MG63 (cell line): Measurements from ENCODE around the gene CDH9. TPM values are rescaled to one million over a fixed set of nuclear protein-coding genes. Genes with fewer than 3 reads are reported as not detected.
A peak's percentile ranks its signal among the peaks of the same experiment; 100 is the strongest.

Experiments
- DNase-seq: peaks from one replicate; pipeline ENCODE4 v3.0.0-alpha.2; 2020
- H3K27me3 ChIP-seq: fragments of 250-450 bp; sonication (Bioruptor Pico); 2 replicates; pipeline ENCODE4 v1.5.1; 2020; ENCODE audit warnings: mild to moderate bottlenecking, moderate library complexity
- H3K36me3 ChIP-seq: fragments of 250-450 bp; sonication (Bioruptor Pico); 2 replicates; pipeline ENCODE4 v1.5.1; 2020; ENCODE audit warnings: mild to moderate bottlenecking, moderate library complexity
- H3K4me3 ChIP-seq: fragments of 250-450 bp; sonication (Bioruptor Pico); 2 replicates; pipeline ENCODE4 v1.5.1; 2020; ENCODE audit warnings: mild to moderate bottlenecking, moderate library complexity
- H3K9me3 ChIP-seq: fragments of 250-450 bp; sonication (Bioruptor Pico); 2 replicates; pipeline ENCODE4 v1.5.1; 2020; ENCODE audit warnings: mild to moderate bottlenecking, moderate library complexity
- total RNA-seq: library from RNA; depleted of rRNA; stranded (reverse); fragments of >200 nt; shearing (Covaris generic); gene quantifications from 2 replicates; pipeline ENCODE4 v1.2.3, GENCODE V29; 2014; ENCODE audit warnings: low replicate concordance

Gene CDH9
- total RNA-seq, 1 experiment from 2014 or later, result not detected

DNA sequence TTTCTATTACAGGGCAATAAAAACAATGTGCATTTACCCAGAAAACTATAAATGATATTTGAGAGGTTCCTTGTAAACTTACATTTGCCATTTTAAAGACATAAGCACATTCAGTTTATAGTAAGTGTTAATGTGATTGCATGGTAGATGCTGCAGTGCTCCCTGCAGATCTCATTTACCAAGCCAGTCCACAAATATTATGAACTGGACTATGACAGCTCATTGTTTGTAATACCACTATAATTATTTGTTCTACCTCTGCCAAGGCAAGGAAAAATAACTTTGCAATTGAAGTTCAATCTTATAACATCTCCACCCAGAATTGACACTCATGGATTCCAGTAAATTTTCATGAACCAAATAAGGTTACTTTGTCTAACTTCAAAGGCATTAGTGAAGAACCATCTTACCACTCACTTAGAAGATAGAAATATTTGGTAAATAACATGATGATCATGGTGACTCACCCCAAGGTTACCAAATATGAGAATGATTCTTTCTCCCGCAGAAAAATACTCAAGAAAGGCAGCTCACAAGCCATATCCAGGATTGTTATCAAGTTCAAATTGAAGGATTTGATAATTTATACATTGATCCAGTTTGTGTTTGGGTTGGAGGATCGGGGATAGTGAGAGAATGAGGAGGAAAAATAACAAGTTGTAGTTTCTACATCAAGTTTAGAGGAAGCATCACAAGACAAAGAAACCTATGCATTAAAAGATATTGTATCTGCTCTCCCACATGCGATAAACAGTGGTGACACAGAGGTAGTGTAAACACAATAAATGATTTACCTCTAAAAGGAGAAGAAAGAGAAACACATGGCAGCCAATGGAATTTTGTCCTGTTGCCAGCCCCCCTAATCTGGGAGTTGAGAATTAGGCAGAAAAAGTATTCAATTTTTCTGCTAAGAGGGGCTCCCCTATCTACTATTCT, 29.5 kb downstream of the CDH9 start:
- DNase-seq, result no peak
- Histone ChIP-seq H3K27me3 (no peaks in the 10 kb centered on the region), H3K9me3 (no peaks in the 10 kb centered on the region), H3K36me3 (no peaks in the 10 kb centered on the region), H3K4me3 (no peak overlapping the region)

DNA sequence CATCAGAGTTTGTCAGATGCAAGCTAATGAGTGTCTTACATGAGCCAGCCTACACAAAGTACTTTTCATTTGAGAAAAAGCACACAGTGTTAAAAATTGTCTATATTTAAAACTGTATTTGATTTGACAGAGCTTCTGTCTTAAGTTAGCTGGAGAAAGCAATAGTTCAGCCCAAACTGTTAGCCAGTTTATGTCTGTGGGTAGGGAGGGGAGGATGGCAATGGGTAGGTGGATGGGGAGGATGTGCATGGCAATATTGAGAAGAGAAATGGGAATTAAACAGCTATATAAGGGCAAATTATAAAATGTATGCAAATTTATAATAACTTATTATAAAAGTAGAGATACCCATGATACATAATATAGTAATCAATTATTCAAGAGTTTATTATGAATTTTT, 31.3 kb downstream of the CDH9 start:
- Histone ChIP-seq H3K27me3 (no peaks in the 10 kb centered on the region), H3K4me3 (no peak overlapping the region), H3K36me3 (no peaks in the 10 kb centered on the region), H3K9me3 (no peaks in the 10 kb centered on the region)
- DNase-seq, result no peak

DNA sequence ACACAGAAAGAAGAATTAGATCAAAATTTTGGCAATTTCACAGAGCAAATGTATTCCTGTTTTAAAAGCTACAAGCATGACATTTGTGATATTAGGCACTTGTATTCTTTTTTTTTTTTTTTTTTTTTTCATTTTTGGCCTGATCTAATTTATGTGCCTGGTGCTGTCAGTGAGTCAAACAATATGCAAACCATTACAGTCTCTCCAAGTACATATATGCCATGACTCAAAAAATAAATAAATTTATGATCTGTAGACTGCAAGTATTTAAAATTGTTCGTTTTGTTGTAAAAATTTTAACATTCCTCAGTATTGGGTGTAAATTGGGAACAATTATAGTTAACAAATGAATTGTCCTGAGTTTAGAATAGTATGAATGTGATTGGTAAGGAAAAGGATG, 51.4 kb downstream of the CDH9 start:
- no peaks in the 10 kb centered on the region for H3K36me3 ChIP-seq
- DNase-seq, result no peak
- H3K4me3 ChIP-seq, result no peak overlapping the region
- no peaks in the 10 kb centered on the region for H3K27me3 ChIP-seq
- H3K9me3 ChIP-seq, result no peaks in the 10 kb centered on the region

DNA sequence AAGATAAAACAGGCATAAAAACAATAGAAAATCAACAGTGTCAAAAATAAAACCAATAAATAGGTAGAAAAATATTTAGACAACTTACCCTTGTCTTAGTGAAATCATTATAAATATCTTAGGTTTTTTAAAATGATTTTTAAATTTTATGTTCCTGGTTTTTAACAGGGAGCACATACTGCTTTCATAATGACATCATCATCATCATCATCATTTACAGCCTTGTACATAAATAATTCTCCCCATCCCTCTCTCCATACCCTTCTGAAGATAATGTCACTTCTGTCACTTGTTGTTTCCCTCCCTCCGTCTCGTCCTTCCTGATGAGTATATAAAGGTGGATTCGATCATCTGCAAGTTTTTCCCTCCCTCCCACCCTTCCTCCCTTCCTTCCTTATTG, 56.6 kb downstream of the CDH9 start:
- no peak overlapping the region for H3K4me3 ChIP-seq
- no peaks in the 10 kb centered on the region for H3K9me3 ChIP-seq
- DNase-seq, result no peak
- no peaks in the 10 kb centered on the region for H3K36me3 ChIP-seq
- no peaks in the 10 kb centered on the region for H3K27me3 ChIP-seq

DNA sequence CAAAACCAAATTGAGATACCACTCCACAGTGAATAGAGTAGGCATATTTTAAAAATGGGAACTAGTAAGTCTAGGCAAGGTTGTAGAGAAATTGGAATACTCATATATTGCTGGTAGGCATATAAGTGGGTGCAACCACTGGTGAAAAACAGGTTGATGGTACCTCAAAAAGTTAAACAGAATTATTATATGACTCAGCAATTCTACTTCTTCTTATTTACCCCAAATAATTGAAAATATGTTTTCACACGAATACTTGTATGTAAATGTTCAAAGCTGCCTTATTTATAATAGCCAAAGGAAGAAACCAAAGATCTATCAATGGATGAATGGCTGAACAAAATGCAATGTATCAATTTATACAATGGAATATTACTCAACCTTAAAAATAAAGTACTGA, 79.1 kb downstream of the CDH9 start:
- no peak for DNase-seq
- no peaks in the 10 kb centered on the region for H3K27me3 ChIP-seq

DNA sequence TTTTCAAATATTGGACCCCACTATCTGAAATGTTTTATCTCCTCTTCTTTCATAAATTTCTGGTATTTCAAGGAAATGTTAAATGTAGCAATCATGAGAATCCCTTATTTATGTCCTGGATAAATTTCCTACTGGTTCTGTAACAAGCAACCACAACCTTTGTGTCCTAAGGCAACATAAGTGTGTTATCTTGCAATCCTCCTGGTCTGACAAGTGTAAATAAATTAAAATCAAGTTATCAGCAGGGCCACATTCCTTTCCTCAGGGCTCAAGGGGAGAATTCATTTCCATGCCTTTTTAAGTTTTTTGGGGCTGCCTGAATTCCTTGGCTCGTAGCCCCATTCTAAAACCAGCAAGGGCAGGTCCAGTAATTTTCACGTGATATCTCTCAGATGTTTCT, 83.2 kb downstream of the CDH9 start:
- Histone ChIP-seq H3K9me3 (no peaks in the 10 kb centered on the region), H3K36me3 (no peaks in the 10 kb centered on the region), H3K4me3 (no peak overlapping the region), H3K27me3 (no peaks in the 10 kb centered on the region)
- DNase-seq, result no peak

More for the DNA sequence above, 79.1 kb downstream of the CDH9 start:
- Histone ChIP-seq H3K9me3 (no peaks in the 10 kb centered on the region), H3K36me3 (no peaks in the 10 kb centered on the region), H3K4me3 (no peak overlapping the region)

DNA sequence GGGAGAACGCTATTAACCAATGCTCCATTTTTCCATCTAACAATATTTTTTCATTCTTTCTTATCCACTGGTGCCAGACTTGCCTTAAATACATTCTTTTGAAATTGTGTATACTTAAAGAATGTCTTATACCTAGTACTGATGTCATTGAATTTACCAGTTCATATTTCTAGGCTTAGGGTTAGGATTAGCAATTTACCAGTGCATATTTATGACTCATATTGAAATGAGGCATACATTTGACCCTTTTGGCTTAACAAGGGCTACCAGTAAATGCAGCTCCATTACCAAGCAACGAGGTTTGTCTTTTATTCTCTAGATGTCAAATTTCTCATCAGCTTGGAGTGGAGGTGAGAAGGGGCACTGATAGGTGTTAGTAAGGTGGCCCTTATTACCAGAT, 89.5 kb downstream of the CDH9 start:
- Histone ChIP-seq H3K9me3 (no peaks in the 10 kb centered on the region), H3K27me3 (no peaks in the 10 kb centered on the region), H3K36me3 (no peaks in the 10 kb centered on the region), H3K4me3 (no peak overlapping the region)
- DNase-seq, result no peak

DNA sequence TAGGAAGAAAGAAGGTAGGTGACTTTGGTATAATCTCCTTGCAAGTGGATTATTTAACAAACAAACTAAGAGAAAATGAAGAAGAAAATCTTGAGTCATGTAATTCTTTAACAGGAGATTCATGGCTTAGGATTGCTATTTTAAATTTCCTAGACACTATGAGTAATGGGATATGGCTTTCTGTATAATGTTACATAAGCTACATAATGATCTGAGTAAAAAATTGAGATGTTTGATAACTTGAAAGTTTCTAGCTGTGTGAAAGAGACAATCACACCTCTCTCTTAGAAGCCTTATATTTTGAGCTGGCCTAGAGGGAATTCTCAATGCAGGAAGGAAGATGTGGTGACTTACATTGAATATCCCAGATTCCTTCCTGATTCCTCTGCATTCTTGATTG, 92.5 kb downstream of the CDH9 start:
- Histone ChIP-seq H3K36me3 (no peaks in the 10 kb centered on the region), H3K9me3 (peaks cover 11% of the 10 kb centered on the region), H3K27me3 (no peaks in the 10 kb centered on the region), H3K4me3 (no peak overlapping the region)
- no peak for DNase-seq

DNA sequence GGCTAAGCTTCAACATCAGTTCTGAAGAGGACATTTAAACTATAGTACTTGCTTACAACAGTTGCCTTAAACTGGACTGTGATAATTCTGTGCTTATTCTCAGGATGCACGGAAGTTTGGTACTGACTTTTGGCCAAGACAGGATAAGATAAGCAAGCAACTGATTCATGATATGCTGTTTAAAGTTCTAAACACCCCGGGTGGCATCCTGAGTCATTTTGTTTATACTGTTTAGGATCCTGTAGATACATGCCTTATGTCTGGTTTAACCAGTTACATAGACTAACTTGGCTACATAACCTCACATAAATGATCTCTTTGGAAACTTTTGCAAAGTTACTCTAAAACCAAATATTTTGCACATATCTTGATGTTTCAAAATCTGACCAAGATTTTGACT, 95.9 kb downstream of the CDH9 start:
- peak; percentile 50 for DNase-seq

DNA sequence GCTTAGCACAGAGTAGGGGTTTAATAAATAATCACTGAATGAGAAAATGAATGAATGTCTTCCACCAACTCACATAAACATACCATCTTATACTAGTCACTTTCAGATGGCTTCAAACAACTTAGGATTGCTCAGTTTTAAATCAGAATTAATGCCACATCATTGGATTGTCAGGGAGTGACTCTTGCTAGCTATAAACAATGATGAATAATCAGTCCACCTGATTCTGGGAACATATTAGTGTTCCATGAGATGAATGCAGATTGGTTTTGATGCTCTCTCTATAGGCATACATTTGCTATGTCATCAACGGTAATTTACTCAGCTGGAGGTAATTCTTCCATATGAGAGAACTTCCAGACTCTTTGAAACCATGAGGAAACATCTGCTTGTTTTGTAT, 97.4 kb downstream of the CDH9 start:
- no peak for DNase-seq
- H3K4me3 ChIP-seq, result no peak overlapping the region
- no peaks in the 10 kb centered on the region for H3K36me3 ChIP-seq
- no peaks in the 10 kb centered on the region for H3K27me3 ChIP-seq
- peaks cover 11% of the 10 kb centered on the region for H3K9me3 ChIP-seq

More for the DNA sequence above, 95.9 kb downstream of the CDH9 start:
- Histone ChIP-seq H3K4me3 (no peak overlapping the region), H3K27me3 (no peaks in the 10 kb centered on the region), H3K36me3 (no peaks in the 10 kb centered on the region), H3K9me3 (peaks cover 11% of the 10 kb centered on the region)

DNA sequence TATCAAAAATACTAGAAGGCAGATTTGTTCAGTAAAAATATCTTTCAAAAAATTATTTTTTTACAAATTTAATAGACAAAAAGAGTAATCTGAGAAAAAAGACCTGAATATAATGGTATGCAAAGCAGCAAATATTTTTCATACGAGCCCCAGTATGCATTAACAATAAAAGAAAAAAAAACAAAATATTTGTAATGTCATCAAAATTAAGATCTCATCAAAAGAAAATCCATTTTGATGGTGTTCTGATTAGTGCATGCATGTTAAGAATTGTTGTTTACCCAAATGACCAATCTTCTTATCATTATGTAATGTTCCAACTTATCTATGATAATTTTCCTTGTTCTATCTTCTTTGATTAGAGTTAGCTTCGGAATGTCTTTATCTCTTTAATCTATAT, 106.1 kb downstream of the CDH9 start:
- Histone ChIP-seq H3K4me3 (no peak overlapping the region), H3K27me3 (no peaks in the 10 kb centered on the region), H3K36me3 (no peaks in the 10 kb centered on the region), H3K9me3 (no peaks in the 10 kb centered on the region; the same call in 1 of the 2 replicates)
- no peak for DNase-seq

DNA sequence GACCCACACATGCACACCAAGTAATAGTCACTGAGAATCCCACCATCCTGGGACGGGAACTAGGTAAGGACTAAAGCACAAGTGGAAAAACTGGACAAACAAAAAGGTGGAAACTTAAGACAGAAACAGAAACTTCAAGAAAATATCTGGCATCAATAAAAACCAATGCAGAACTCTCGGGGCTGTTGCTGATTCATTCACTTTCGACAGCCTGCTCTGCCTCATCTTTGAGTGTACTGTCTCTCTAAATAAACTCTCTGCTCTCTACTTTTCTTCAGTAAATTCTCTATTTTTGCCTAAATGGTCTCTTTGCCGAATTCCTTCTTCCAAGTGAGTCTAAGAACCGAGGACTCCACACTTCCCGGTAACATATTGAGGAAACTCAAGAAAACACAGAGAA, 116.9 kb downstream of the CDH9 start:
- Histone ChIP-seq H3K27me3 (no peaks in the 10 kb centered on the region), H3K36me3 (no peaks in the 10 kb centered on the region), H3K4me3 (no peak overlapping the region), H3K9me3 (no peaks in the 10 kb centered on the region)
- no peak for DNase-seq

DNA sequence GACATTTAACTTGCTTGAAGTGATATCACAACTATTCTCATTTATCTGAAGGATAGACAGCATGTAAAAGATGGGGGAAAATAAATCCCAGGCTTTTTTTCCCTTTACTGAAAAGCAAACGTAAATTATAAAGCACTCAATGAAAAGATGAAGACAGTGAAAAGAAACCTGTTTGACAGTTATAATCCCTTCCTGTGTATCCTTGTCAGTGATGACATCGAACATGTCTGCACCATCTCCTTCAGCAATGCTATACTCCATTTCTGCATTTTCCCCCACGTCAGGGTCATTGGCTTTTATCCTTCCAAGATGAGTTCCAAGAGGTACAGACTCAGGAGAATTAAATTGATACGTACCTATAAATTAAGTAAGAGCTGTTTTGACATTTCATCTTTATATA, 134.9 kb downstream of the CDH9 start:
- H3K4me3 ChIP-seq, result no peak overlapping the region
- no peak for DNase-seq
- no peaks in the 10 kb centered on the region for H3K36me3 ChIP-seq
- H3K27me3 ChIP-seq, result no peaks in the 10 kb centered on the region
- no peaks in the 10 kb centered on the region for H3K9me3 ChIP-seq

DNA sequence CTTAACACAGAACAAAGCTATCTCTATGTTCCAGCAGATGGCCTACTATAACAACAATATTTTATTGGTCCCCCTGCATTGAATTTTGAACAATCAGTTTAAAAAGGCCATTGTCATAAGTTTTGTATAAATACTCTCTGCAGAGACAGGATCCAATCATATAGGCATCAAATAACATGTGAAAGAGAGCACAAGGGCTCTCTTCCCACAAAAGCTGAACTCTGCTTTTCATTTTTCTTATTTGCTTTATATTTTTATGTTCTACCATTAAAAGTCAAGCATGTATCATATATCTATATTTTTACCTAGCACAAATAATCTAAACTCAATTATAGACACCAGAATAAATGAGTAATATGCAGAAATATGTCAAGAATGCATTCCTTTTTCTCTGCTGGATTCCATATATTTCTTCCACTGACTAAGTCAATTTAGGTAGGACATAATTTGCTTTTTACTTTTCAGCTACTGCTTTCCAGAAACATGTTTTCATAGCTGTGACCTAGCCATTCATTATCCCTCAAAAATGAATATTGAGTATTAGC, 143.6 kb downstream of the CDH9 start:
- Histone ChIP-seq H3K27me3 (no peaks in the 10 kb centered on the region), H3K4me3 (no peak overlapping the region), H3K9me3 (no peaks in the 10 kb centered on the region), H3K36me3 (no peaks in the 10 kb centered on the region)
- no peak for DNase-seq

DNA sequence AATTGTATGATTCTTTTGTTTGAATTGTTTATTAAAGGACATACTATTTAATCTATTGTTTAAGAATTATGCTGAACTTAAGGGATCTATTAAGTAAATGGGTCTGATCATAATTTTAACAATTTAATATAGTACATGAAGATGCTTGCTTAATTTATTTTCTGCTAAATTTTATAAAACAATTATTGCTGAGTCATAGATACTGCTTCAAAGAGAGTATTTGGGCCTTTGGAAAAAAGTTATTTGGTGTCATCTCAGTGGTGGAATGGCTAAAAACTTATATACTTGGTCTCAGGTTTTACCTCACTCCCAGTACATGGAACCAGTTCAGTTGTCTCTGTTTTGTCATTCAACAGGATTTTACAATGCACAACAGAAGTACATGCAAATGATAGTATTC, 145.3 kb downstream of the CDH9 start:
- DNase-seq, result no peak
- Histone ChIP-seq H3K4me3 (no peak overlapping the region), H3K36me3 (no peaks in the 10 kb centered on the region), H3K9me3 (no peaks in the 10 kb centered on the region), H3K27me3 (no peaks in the 10 kb centered on the region)

DNA sequence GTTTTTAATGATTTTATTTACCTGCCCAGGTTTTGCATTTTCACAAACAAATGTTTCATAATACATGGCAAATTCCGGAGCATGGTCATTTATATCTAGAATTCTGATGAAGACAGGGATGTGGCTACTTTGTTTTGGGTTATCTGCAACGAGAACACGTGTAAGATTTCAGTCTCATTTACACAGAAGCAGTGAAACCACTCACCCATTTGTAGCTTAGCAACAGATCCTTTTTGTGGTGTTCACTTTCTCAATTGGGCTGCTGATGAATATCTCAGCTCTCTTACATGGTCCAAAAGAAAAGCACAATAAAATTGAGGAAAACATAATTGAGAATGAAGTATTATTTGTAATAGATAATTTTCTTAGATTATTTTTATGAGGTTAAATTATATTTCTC, 148.6 kb downstream of the CDH9 start:
- Histone ChIP-seq H3K9me3 (no peaks in the 10 kb centered on the region), H3K36me3 (no peaks in the 10 kb centered on the region), H3K4me3 (no peak overlapping the region), H3K27me3 (no peaks in the 10 kb centered on the region)
- DNase-seq, result no peak

DNA sequence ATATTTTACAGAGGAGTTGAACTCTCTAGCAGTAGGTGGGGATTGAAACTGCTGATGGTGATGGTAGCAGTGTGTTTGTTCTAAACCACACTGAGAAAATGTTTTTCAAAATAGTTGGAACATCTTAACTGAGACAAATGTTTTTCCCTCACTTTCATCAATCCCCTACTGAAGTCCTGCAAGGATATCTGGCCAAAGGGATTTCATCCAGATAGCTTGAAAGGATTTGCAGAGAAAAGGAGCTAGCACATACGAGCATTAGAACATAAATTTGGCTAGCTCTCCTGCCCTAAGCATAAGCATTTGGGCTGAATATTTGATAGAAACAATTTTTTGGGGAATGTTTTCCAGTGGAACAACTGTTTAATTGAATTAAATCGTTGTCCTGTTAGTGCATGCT, 153.9 kb downstream of the CDH9 start:
- Histone ChIP-seq H3K27me3 (no peaks in the 10 kb centered on the region), H3K9me3 (no peaks in the 10 kb centered on the region), H3K36me3 (no peaks in the 10 kb centered on the region), H3K4me3 (no peak overlapping the region)
- DNase-seq, result no peak

DNA sequence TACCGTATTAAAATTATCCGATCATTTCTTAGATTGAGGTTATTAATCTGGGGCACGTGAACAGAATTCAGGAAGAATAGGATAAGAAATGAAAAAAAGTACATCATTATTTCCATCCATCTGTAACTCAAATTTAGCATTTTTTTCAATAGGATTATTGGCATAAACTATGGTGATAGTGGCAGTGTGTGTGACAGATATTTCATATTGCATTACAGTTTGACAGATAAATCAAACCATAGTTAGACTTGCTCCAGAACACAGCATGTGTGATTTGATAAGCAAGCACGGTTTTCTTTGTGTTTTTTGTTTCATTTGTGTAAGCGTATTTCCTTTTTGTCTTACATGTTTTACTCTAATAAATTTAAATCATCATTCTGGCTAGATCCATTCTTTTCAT, 155.0 kb downstream of the CDH9 start:
- no peaks in the 10 kb centered on the region for H3K27me3 ChIP-seq
- no peaks in the 10 kb centered on the region for H3K9me3 ChIP-seq
- DNase-seq, result no peak
- no peaks in the 10 kb centered on the region for H3K36me3 ChIP-seq
- no peak overlapping the region for H3K4me3 ChIP-seq
